Spleen (tissue), 11 donors: ENCODE data around the gene MAN1B1. TPM values are rescaled to one million over a fixed set of nuclear protein-coding genes. Genes with fewer than 3 reads are reported as not detected.

Source experiments
- DNase-seq: peaks from one replicate; pipeline ENCODE4 v3.0.0-alpha.2; 2020
- H3K27ac ChIP-seq, 8 donors: fragments of 200-600 bp; sonication (generic) in 7 of 8; 1 replicate in 4 of 8; 2 replicates in 4 of 8; pipeline versions ENCODE4 v1.5.0 to v1.8.0; 2016 to 2021; ENCODE audit warnings: inconsistent platforms in 4 of 8, mild to moderate bottlenecking in 4 of 8, moderate library complexity in 1 of 8
- H3K27me3 ChIP-seq, 7 donors: fragments of 200-600 bp; sonication (generic) in 6 of 7; replicated peaks in 1 of 7; 1 replicate in 4 of 7; 2 replicates in 3 of 7; pipeline versions ENCODE4 v1.5.0 to v1.8.0; 2016 to 2021; ENCODE audit warnings: inconsistent platforms in 3 of 7, mild to moderate bottlenecking in 1 of 7
- H3K36me3 ChIP-seq, 6 donors: fragments of 200-600 bp; sonication (generic) in 5 of 6; 1 replicate in 4 of 6; 2 replicates in 2 of 6; pipeline versions ENCODE4 v1.5.0 to v1.8.0; 2016 to 2021; ENCODE audit warnings: inconsistent platforms in 2 of 6
- H3K4me1 ChIP-seq, 6 donors: fragments of 200-600 bp; sonication (generic) in 5 of 6; 1 replicate in 3 of 6; 2 replicates in 3 of 6; pipeline versions ENCODE4 v1.5.0 to v1.8.0; 2016 to 2021; ENCODE audit warnings: inconsistent platforms in 3 of 6
- H3K4me3 ChIP-seq, 8 donors: fragments of 200-600 bp; sonication (generic) in 7 of 8; 1 replicate in 4 of 8; 2 replicates in 4 of 8; pipeline versions ENCODE4 v1.5.0 to v1.8.0; 2016 to 2021; ENCODE audit warnings: inconsistent platforms in 4 of 8, mild to moderate bottlenecking in 4 of 8, moderate library complexity in 2 of 8
- H3K9me3 ChIP-seq, 8 donors: fragments of 200-600 bp; sonication (generic) in 7 of 8; 1 replicate in 4 of 8; 2 replicates in 4 of 8; pipeline versions ENCODE4 v1.5.0 to v1.8.0; 2016 to 2021; ENCODE audit warnings: inconsistent platforms in 4 of 8
- POLR2A ChIP-seq, 3 donors: fragments of 450-650 bp; IDR thresholded peaks; one replicate each; pipeline ENCODE4 v1.5.1; 2017; ENCODE audit warnings: antibody characterized with exemption in 3 of 3, mild to moderate bottlenecking in 1 of 3
- POLR2AphosphoS5 ChIP-seq, 3 donors: sonication (generic); formaldehyde crosslinking; IDR thresholded peaks; one replicate each; pipeline ENCODE4 v1.5.1; 2017; ENCODE audit warnings: antibody characterized with exemption in 3 of 3
- WGBS, 5 donors: extraction: QIAGEN DNeasy Blood & Tissue Kit in 3 of 5; methylation state at CpG; one replicate each; pipeline versions ENCODE4 v1.1.5 to v1.1.7; 2013 to 2018; 5-methylcytosine and 5-hydroxymethylcytosine counted together
- intact Hi-C: fragments of 100-400 bp; cut with DNase I; formaldehyde crosslinking; loops from one replicate; pipeline ENCODE4 v1.15.0; 2023; ENCODE audit warnings: low total_unique reads
- polyA plus RNA-seq, 3 donors: library from polyadenylated mRNA; stranded (reverse); fragments of 200-250 nt; gene quantifications; one replicate each; pipeline ENCODE4 v1.2.1, GENCODE V29; 2013
- total RNA-seq, 7 donors: library from RNA; depleted of rRNA in 3 of 7; stranded (reverse); fragments of >200 nt in 3 of 7; fragmentation: NEBNext Ultra II Directional in 4 of 7; extraction: Animal tissue kit (Norgen Biotek cat#: 25700) in 4 of 7; gene quantifications; one replicate each; pipeline versions ENCODE4 v1.1.0 to v1.2.1, GENCODE V29; 2016 to 2021
- TF ChIP-seq, protein P1 (sequence below), 11 experiments: fragments of 200-600 bp in 7 of 11; fragments of 450-650 bp in 4 of 11; sonication (generic) in 4 of 11; IDR thresholded peaks in 8 of 11; conservative IDR thresholded peaks in 3 of 11; 1 replicate in 7 of 11; 2 replicates in 4 of 11; pipeline versions ENCODE4 v1.4.0 to v1.8.0; 2016 to 2021; ENCODE audit warnings: antibody characterized with exemption in 11 of 11, inconsistent platforms in 4 of 11, mild to moderate bottlenecking in 1 of 11
- donor health status: healthy with polysubstance abuse.
- donor health status: DM: no; HTN: no; CAD: no; lungs with moderate emphysema.
- donor health status: DM: no; HTN: no; CAD: no.
- donor health status: Bipolar disorder and iron deficiency.
- donor health status: healthy.
- donor health status: DM: no; HTN: no; CAD: no.
- donor health status: DM: yes; HTN: yes; CAD: no.

MAN1B1 gene
- total and polyA plus RNA-seq, 10 donors = 43.2 to 112 (median 52.8) TPM

DNA sequence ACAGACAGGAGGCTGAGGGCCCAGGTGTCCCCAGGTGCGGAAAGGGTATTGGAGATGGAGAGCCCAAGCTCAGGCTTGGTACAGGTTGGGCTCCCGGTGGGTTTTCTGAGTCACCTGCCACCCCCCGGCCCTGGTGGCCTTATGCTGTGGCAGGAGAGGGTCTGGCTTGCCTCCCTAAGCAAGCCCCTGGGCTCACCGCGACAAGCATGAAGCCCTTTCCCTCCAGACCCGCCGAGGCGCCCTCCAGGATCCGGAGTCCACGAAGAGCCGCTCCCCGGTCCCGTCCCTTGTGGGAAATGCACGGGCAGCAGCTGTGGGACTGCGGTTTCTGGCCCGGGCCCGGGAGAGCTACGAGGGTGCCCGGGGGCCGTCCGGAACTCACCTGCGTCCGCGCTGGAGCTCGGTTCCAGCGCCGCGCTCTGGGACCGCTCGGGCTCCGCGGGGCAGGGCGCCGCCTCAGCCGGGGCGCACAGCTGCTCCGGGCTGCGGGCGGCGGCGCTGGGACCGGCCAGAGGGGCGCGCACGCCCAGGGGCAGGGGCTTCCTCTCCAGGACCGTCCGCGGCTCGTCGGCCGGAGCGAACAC, 17.2 kb upstream of the MAN1B1 start:
- intact Hi-C loops = loop anchor here (10.0 kb wide), 1 partner anchor 285 kb away; no protein-coding TSS in a partner anchor
- Histone ChIP-seq H3K27me3 (peaks cover 0 to 18% (median 7%) of the 10 kb centered on the region in 7 donors), H3K27ac (peak overlapping the region in 2 of 8 donors; percentile 83 to 85), H3K4me1 (peaks cover 7 to 76% (median 32%) of the 10 kb centered on the region in 6 donors), H3K36me3 (peaks cover 0 to 5% (median 0%) of the 10 kb centered on the region in 6 donors), H3K4me3 (peak overlapping the region in 7 of 8 donors; percentile 13 to 84 (median 60)), H3K9me3 (no peaks in the 10 kb centered on the region)
- no peak for TF ChIP-seq POLR2A (IDR thresholded peaks at IDR 0.05)
- no peak for TF ChIP-seq POLR2AphosphoS5 (IDR thresholded peaks at IDR 0.05)
- TF ChIP-seq, protein P1, sequence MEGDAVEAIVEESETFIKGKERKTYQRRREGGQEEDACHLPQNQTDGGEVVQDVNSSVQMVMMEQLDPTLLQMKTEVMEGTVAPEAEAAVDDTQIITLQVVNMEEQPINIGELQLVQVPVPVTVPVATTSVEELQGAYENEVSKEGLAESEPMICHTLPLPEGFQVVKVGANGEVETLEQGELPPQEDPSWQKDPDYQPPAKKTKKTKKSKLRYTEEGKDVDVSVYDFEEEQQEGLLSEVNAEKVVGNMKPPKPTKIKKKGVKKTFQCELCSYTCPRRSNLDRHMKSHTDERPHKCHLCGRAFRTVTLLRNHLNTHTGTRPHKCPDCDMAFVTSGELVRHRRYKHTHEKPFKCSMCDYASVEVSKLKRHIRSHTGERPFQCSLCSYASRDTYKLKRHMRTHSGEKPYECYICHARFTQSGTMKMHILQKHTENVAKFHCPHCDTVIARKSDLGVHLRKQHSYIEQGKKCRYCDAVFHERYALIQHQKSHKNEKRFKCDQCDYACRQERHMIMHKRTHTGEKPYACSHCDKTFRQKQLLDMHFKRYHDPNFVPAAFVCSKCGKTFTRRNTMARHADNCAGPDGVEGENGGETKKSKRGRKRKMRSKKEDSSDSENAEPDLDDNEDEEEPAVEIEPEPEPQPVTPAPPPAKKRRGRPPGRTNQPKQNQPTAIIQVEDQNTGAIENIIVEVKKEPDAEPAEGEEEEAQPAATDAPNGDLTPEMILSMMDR (IDR thresholded peaks at IDR 0.05 in 8 of 11, conservative IDR thresholded peaks at IDR 0.05 in 3 of 11) = no peak
- 4 to 9% (median 6%) methylated on average over 22 to 52 of the region's 52 CpGs for WGBS, 5 donors
- DNase-seq = peak; percentile 82

DNA sequence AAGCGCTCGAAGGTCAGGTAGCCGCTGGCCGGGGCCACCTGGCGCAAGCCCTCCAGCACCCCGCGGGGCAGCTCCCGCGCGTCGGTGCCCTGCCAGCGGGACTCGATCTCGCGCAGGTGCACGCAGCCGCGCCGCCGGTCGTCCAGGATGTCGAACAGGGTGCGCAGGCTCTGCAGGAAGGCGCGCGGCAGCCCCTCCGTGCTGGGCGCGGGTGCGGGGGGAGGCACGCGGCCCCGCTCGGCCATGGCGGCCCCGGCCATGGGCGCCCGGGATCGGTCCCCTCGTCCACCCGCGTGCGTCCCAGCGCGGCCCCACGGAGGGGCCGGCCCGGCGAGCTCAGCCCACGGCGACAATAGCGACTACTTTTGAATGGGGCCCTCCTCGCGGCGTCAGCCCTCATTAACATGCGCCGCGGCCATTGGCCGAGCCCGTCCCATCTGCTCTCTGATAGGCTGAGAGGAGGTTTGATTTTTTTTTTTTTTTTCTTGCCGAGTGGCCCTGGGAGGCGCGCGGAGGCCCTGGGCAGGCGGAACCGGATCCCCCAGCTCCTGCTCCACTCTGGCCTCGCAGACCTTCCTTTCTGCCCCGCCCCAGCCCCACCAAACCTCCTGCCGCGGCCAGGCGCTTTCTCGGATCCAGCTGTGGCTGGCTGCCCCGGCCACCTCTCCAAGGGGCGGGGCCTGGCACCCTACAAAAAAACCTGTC, 16.4 kb upstream of the MAN1B1 start, which contains the start of gene SAPCD2:
Gene SAPCD2, minus strand, starts transcription at position 357 of the 705 bp plus-strand sequence. Its CDS starts 97 bp downstream, at position 260.
- Histone ChIP-seq H3K4me3 (peak within 1 kb of the TSS; percentile 25 to 84 (median 56)), H3K27ac (peak within 1 kb of the TSS; percentile 35 to 85 (median 72)), H3K4me1 (peaks cover 7 to 81% (median 32%) of the 10 kb centered on the region in 6 donors), H3K9me3 (no peaks in the 10 kb centered on the region), H3K36me3 (no peaks in the 10 kb centered on the region), H3K27me3 (peaks cover 0 to 17% (median 7%) of the 10 kb centered on the region in 7 donors)
- WGBS, 5 donors = 0 to 1% (median 1%) methylated on average over 29 to 74 of the region's 74 CpGs
- intact Hi-C loops = no loop called here
- TF ChIP-seq POLR2A (IDR thresholded peaks at IDR 0.05) (no peak), POLR2AphosphoS5 (IDR thresholded peaks at IDR 0.05) (peak; percentile 29 to 75 (median 69))
- TF ChIP-seq, protein P1 (IDR thresholded peaks at IDR 0.05 in 8 of 11, conservative IDR thresholded peaks at IDR 0.05 in 3 of 11) = peak in 1 of 11 experiments; percentile 25
- peak; percentile 94 for DNase-seq

- intact Hi-C loops = no loop called here
- H3K9me3 ChIP-seq = no peaks in the 10 kb centered on the region
- DNase-seq = no peak
- H3K36me3 ChIP-seq = no peaks in the 10 kb centered on the region
- peak overlapping the region; percentile 25 to 84 (median 56) for H3K4me3 ChIP-seq
- 8 to 23% (median 18%) methylated on average over 5 to 6 of the region's 6 CpGs for WGBS, 5 donors
- peak overlapping the region; percentile 35 to 85 (median 72) for H3K27ac ChIP-seq
- no peak for TF ChIP-seq POLR2A (IDR thresholded peaks at IDR 0.05)
- TF ChIP-seq, protein P1 (IDR thresholded peaks at IDR 0.05 in 8 of 11, conservative IDR thresholded peaks at IDR 0.05 in 3 of 11) = peak in 2 of 11 experiments; percentile 12 to 21
- peaks cover 0 to 17% (median 7%) of the 10 kb centered on the region in 7 donors for H3K27me3 ChIP-seq
- peaks cover 7 to 83% (median 32%) of the 10 kb centered on the region in 6 donors for H3K4me1 ChIP-seq
These were observed 15.9 kb upstream of the MAN1B1 start for GRCh38 chr9:137070906-137071275.

DNA sequence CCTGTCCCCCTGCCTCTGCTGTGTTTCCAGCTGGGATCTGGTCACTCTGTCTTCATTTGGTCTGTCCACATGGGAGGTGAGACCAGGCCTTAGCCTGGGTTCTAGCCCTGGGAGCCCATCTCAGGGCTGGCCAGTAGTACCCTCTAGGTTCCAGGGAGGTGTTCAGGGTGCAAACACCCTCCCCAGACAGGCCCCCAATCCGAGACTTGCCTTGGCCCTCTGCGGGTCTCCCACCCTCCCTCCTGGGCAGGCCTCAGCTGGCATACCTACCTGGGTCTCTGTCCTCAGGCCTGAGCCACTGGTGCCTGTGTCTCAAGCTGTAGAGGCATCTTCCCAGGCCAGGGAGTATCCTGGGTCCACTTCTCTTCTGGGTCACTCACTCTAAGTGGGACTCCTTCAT, 15.5 kb upstream of the MAN1B1 start:
- peaks cover 7 to 86% (median 32%) of the 10 kb centered on the region in 6 donors for H3K4me1 ChIP-seq
- no peaks in the 10 kb centered on the region for H3K36me3 ChIP-seq
- intact Hi-C loops = no loop called here
- peaks cover 0 to 17% (median 7%) of the 10 kb centered on the region in 7 donors for H3K27me3 ChIP-seq
- H3K4me3 ChIP-seq = peak overlapping the region in 4 of 8 donors; percentile 60 to 84 (median 61)
- H3K27ac ChIP-seq = peak overlapping the region in 7 of 8 donors; percentile 35 to 85 (median 83)
- 83 to 100% (median 90%) methylated on average over 2 of the region's 2 CpGs for WGBS, 5 donors
- peak; percentile 72 for DNase-seq
- H3K9me3 ChIP-seq = no peaks in the 10 kb centered on the region
- TF ChIP-seq, protein P1 (IDR thresholded peaks at IDR 0.05 in 8 of 11, conservative IDR thresholded peaks at IDR 0.05 in 3 of 11) = no peak
- no peak for TF ChIP-seq POLR2A (IDR thresholded peaks at IDR 0.05)
- TF ChIP-seq POLR2AphosphoS5 (IDR thresholded peaks at IDR 0.05) = no peak
